ENCODE data around the gene APLP2. TPM values are rescaled to one million over a fixed set of nuclear protein-coding genes. Genes with fewer than 3 reads are reported as not detected.
A peak's percentile ranks its signal among the peaks of the same experiment; 100 is the strongest.

The APLP2 gene
- total and polyA plus RNA-seq, 2 of the 13 experiments (the other 11 are each of a cell fraction or from before 2014, with no cell fraction given) = 315 to 594 TPM

DNA sequence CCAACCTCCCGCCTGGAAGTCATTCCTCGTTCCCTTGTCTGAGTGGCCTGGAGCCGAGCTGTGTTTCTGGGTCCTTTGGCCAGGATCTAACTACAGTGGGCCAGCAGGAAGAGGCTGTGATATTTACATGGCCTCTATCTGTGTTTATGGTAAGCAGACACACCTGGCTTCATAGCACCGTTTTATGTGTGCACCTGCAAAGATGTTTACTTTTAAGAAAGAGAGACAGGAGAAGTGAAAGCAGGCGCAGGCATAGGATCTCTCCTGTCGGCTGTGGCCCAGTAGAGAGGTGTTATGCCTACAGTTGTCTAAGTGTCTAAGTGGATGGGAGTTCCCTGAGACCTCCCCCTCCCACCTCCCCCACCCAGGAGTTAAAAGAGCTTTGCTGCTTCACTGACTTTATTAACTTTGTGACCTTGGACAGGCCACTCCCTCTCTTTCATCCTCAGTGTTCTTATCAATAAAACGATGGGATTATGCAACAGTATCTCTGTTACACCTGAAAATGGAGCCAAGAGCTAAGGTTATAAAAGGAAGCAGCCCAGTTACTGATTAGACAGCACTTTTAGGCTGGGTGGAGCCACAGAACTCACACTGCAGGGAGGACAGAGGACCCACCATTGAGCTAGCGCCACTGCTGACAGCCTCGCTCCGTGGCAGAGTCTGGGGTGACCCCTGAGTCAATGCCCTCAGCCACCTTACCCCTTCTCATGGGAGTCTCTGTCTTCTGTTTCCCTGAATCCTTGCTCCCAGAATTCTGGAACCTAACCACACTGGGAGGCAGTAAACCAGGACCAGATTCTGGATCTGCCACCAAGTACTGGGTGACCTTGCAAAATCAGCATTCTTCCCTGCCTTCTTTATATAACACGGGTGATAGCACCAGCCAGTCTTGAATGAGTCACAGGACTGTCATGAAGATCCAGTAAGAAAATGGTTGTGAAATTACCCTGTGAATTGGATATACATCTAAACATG is 111.9 kb downstream of the APLP2 start (continued):
- TF ChIP-seq, protein P1, sequence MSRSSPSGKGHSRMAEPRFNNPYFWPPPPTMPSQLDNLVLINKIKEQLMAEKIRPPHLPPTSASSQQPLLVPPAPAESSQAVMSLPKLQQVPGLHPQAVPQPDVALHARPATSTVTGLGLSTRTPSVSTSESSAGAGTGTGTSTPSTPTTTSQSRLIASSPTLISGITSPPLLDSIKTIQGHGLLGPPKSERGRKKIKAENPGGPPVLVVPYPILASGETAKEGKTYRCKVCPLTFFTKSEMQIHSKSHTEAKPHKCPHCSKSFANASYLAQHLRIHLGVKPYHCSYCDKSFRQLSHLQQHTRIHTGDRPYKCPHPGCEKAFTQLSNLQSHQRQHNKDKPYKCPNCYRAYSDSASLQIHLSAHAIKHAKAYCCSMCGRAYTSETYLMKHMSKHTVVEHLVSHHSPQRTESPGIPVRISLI (CRISPR knock-in tag; IDR thresholded peaks at IDR 0.05; ENCODE audit: borderline replicate concordance) = peak; percentile 62; the same call in 1 of the 2 replicates
- TF ChIP-seq ARID2 (CRISPR knock-in tag; IDR thresholded peaks at IDR 0.05; ENCODE audit: borderline replicate concordance) = no peak
- TF ChIP-seq ZNF430 (CRISPR knock-in tag; IDR thresholded peaks at IDR 0.05) = no peak; the same call in none of the 2 replicates
- TF ChIP-seq GATAD1 (CRISPR knock-in tag; IDR thresholded peaks at IDR 0.05) = no peak
- TF ChIP-seq ATF1 (CRISPR knock-in tag; IDR thresholded peaks at IDR 0.05) = peak; percentile 79; the same call in 1 of the 2 replicates
- TF ChIP-seq GATA4 (IDR thresholded peaks at IDR 0.05; ENCODE audit: borderline replicate concordance, low read depth) = peak; percentile 94
- peak; percentile 95 for TF ChIP-seq ISL2 (CRISPR knock-in tag; IDR thresholded peaks at IDR 0.05)
- TF ChIP-seq MEIS1 (CRISPR knock-in tag; IDR thresholded peaks at IDR 0.05; ENCODE audit: borderline replicate concordance) = peak; percentile 72; the same call in 1 of the 2 replicates
- TF ChIP-seq MBD4 (IDR thresholded peaks at IDR 0.05; ENCODE audit: borderline replicate concordance, low read length) = no peak
- 0 out of 2 replicates have a peak, but pooled peaks have one; percentile 44 for TF ChIP-seq ZFP90 (CRISPR knock-in tag; IDR thresholded peaks at IDR 0.05; ENCODE audit: borderline replicate concordance)
- no peak for TF ChIP-seq MTF2 (CRISPR knock-in tag; IDR thresholded peaks at IDR 0.05; ENCODE audit: borderline replicate concordance)
- no peak for TF ChIP-seq ZNF235 (CRISPR knock-in tag; IDR thresholded peaks at IDR 0.05; ENCODE audit: borderline replicate concordance)
- no peak for TF ChIP-seq SRY (CRISPR knock-in tag; IDR thresholded peaks at IDR 0.05)
- TF ChIP-seq PRMT3 (CRISPR knock-in tag; IDR thresholded peaks at IDR 0.05; ENCODE audit: borderline replicate concordance, low read depth) = no peak
- TF ChIP-seq RARA (CRISPR knock-in tag; IDR thresholded peaks at IDR 0.05) = peak; percentile 90
- TF ChIP-seq ELF4 (CRISPR knock-in tag; IDR thresholded peaks at IDR 0.05; ENCODE audit: borderline replicate concordance) = no peak
- TF ChIP-seq, protein P2, sequence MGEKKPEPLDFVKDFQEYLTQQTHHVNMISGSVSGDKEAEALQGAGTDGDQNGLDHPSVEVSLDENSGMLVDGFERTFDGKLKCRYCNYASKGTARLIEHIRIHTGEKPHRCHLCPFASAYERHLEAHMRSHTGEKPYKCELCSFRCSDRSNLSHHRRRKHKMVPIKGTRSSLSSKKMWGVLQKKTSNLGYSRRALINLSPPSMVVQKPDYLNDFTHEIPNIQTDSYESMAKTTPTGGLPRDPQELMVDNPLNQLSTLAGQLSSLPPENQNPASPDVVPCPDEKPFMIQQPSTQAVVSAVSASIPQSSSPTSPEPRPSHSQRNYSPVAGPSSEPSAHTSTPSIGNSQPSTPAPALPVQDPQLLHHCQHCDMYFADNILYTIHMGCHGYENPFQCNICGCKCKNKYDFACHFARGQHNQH (CRISPR knock-in tag; IDR thresholded peaks at IDR 0.05) = peak; percentile 68
- peak; percentile 87; the same call in 1 of the 2 replicates for TF ChIP-seq PITX1 (CRISPR knock-in tag; IDR thresholded peaks at IDR 0.05)
- TF ChIP-seq, protein P3, sequence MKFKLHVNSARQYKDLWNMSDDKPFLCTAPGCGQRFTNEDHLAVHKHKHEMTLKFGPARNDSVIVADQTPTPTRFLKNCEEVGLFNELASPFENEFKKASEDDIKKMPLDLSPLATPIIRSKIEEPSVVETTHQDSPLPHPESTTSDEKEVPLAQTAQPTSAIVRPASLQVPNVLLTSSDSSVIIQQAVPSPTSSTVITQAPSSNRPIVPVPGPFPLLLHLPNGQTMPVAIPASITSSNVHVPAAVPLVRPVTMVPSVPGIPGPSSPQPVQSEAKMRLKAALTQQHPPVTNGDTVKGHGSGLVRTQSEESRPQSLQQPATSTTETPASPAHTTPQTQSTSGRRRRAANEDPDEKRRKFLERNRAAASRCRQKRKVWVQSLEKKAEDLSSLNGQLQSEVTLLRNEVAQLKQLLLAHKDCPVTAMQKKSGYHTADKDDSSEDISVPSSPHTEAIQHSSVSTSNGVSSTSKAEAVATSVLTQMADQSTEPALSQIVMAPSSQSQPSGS (CRISPR knock-in tag; IDR thresholded peaks at IDR 0.05) = peak; percentile 78; the same call in 1 of the 2 replicates
- TF ChIP-seq, protein P4, sequence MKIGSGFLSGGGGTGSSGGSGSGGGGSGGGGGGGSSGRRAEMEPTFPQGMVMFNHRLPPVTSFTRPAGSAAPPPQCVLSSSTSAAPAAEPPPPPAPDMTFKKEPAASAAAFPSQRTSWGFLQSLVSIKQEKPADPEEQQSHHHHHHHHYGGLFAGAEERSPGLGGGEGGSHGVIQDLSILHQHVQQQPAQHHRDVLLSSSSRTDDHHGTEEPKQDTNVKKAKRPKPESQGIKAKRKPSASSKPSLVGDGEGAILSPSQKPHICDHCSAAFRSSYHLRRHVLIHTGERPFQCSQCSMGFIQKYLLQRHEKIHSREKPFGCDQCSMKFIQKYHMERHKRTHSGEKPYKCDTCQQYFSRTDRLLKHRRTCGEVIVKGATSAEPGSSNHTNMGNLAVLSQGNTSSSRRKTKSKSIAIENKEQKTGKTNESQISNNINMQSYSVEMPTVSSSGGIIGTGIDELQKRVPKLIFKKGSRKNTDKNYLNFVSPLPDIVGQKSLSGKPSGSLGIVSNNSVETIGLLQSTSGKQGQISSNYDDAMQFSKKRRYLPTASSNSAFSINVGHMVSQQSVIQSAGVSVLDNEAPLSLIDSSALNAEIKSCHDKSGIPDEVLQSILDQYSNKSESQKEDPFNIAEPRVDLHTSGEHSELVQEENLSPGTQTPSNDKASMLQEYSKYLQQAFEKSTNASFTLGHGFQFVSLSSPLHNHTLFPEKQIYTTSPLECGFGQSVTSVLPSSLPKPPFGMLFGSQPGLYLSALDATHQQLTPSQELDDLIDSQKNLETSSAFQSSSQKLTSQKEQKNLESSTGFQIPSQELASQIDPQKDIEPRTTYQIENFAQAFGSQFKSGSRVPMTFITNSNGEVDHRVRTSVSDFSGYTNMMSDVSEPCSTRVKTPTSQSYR (CRISPR knock-in tag; IDR thresholded peaks at IDR 0.05; ENCODE audit: borderline replicate concordance) = peak; percentile 87; the same call in 1 of the 2 replicates
- TF ChIP-seq SRSF1 (optimal IDR thresholded peaks at IDR 0.05; ENCODE audit: low read depth, low read length) = no peak
- TF ChIP-seq HMG20A (CRISPR knock-in tag; IDR thresholded peaks at IDR 0.05; ENCODE audit: borderline replicate concordance) = peak; percentile 67

Data from HepG2 (cell line).